ENCODE measurements around the gene MCM8. TPM values are rescaled to one million over a fixed set of nuclear protein-coding genes. Genes with fewer than 3 reads are reported as not detected.

MCM8 gene
- total RNA-seq, 4 donors from 2014 or later, result 3.9 to 5.2 (median 4.5) TPM

GRCh38 chr20:5974531-5974930, 24.1 kb downstream of the MCM8 start:
- H3K9me3 ChIP-seq, result no peaks in the 10 kb centered on the region
- no peak overlapping the region for H3K27ac ChIP-seq
- intact Hi-C loops (cut with DNase I), result no loop called here
- WGBS, 2 donors, result 86 to 97% methylated on average over 1 of the region's 1 CpG
- H3K27me3 ChIP-seq, result no peaks in the 10 kb centered on the region
- H3K4me3 ChIP-seq (replicated peaks in 1 of 3), result no peak overlapping the region
- no peak for TF ChIP-seq CTCF (IDR thresholded peaks at IDR 0.05)
- no peak for TF ChIP-seq POLR2A (IDR thresholded peaks at IDR 0.05)
- DNase-seq, result no peak
- H3K4me1 ChIP-seq, result no peaks in the 10 kb centered on the region
- H3K36me3 ChIP-seq, result peaks cover 0 to 6% of the 10 kb centered on the region in 2 donors

DNA sequence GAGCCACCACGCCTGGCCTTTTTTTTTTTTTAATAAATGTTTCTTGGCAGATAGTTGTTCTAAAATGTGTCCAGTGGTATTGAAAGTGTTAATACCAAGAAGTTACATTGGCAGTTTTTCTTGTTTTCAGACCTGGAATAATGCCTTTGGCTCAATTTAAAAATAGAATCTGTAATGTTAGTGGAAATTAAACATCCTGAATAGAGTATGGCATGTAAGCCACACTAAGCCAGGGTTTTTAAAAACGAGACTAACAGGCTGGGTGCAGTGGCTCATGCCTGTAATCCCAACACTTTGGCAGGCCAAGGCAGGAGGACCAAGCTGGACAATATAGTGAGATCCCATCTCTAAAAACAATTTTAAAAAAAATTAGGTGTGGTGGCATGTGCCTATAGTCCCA, 25.3 kb downstream of the MCM8 start:
- WGBS, 2 donors, result 88 to 92% methylated on average over 2 of the region's 2 CpGs
- no peak overlapping the region for H3K27ac ChIP-seq
- H3K9me3 ChIP-seq, result no peaks in the 10 kb centered on the region
- DNase-seq, result no peak
- H3K4me3 ChIP-seq (replicated peaks in 1 of 3), result no peak overlapping the region
- H3K4me1 ChIP-seq, result no peaks in the 10 kb centered on the region
- intact Hi-C loops (cut with DNase I), result no loop called here
- H3K27me3 ChIP-seq, result no peaks in the 10 kb centered on the region
- TF ChIP-seq POLR2A (IDR thresholded peaks at IDR 0.05), result no peak
- H3K36me3 ChIP-seq, result peaks cover 0 to 6% of the 10 kb centered on the region in 2 donors

DNA sequence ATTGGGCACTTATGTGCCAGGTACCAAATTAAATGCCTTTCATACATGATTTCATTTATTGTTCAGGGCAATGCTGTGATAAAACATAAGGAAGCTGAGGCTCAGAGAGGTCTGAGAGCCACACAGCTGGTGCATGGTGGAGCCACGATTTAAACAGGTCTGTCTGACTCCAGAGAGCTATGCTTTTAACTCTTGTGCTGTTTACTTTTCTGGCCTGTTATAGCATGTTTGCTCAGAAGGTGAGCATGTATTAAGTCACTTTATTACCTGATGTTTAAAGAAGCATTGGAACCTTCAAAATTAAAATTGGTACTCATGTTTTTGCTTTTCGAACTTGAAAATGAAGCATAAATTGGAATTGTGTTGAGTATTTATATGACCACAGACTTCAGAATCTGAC, 26.8 kb downstream of the MCM8 start:
- Histone ChIP-seq H3K27me3 (no peaks in the 10 kb centered on the region), H3K4me3 (replicated peaks in 1 of 3) (no peak overlapping the region), H3K36me3 (peaks cover 0 to 6% of the 10 kb centered on the region in 2 donors), H3K27ac (no peak overlapping the region), H3K9me3 (no peaks in the 10 kb centered on the region), H3K4me1 (no peaks in the 10 kb centered on the region)
- DNase-seq, result no peak
- TF ChIP-seq CTCF (IDR thresholded peaks at IDR 0.05), result no peak
- no peak for TF ChIP-seq POLR2A (IDR thresholded peaks at IDR 0.05)
- intact Hi-C loops (cut with DNase I), result no loop called here
- 98 to 99% methylated on average over 2 of the region's 2 CpGs for WGBS, 2 donors

GRCh38 chr20:5977975-5978374, 27.5 kb downstream of the MCM8 start:
- no peaks in the 10 kb centered on the region for H3K27me3 ChIP-seq
- TF ChIP-seq CTCF (IDR thresholded peaks at IDR 0.05) (no peak), POLR2A (IDR thresholded peaks at IDR 0.05) (no peak)
- 98 to 100% methylated on average over 1 of the region's 1 CpG for WGBS, 2 donors
- H3K4me1 ChIP-seq, result no peaks in the 10 kb centered on the region
- peaks cover 0 to 6% of the 10 kb centered on the region in 2 donors for H3K36me3 ChIP-seq
- no peak overlapping the region for H3K27ac ChIP-seq
- DNase-seq, result no peak
- no peak overlapping the region for H3K4me3 ChIP-seq (replicated peaks in 1 of 3)
- intact Hi-C loops (cut with DNase I), result no loop called here
- H3K9me3 ChIP-seq, result no peaks in the 10 kb centered on the region

- Histone ChIP-seq H3K27ac (no peak overlapping the region), H3K4me3 (replicated peaks in 1 of 3) (no peak overlapping the region), H3K27me3 (no peaks in the 10 kb centered on the region), H3K9me3 (no peaks in the 10 kb centered on the region), H3K36me3 (peaks cover 0 to 6% of the 10 kb centered on the region in 2 donors), H3K4me1 (no peaks in the 10 kb centered on the region)
- intact Hi-C loops (cut with DNase I), result no loop called here
- DNase-seq, result no peak
- 97 to 99% methylated on average over 4 of the region's 4 CpGs for whole genome bisulfite sequencing, 2 donors
- TF ChIP-seq CTCF (IDR thresholded peaks at IDR 0.05) (no peak), POLR2A (IDR thresholded peaks at IDR 0.05) (no peak)
These were observed 29.3 kb downstream of the MCM8 start for GRCh38 chr20:5979801-5980200.

Measured in thyroid gland (tissue), 4 donors.